ENCODE results near the gene TRPM5.

TRPM5 gene

DNA sequence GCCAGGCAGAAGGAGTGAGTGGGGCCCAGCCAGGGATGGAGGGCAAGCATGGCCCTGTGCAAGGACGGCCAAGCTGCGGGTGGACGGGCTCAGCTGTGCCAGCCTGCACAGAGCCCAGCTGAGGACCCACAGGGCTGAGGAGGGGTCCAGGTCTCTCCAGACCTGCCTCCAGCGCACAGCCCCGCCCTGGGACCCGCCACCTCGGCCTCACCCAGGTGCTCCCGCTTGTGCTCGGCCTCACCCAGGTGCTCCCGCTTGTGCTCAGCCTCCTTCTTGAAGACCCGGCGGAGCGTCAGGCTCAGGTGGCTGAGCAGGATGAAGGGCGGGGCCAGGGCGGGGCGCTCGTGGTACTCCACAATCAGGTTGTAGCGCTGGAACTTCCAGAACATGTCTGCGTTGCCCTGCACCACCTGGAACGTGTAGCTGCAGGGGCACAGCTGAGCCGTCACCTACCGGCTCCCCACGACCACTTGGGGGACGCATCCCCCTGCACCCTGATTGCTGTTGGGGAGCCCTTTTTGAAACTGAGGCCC is 37.4 kb downstream of the TRPM5 start:
- no peaks in the 10 kb centered on the region for H3F3A ChIP-seq (ENCODE audit: insufficient read depth)
- no peaks in the 10 kb centered on the region for H3K9me2 ChIP-seq (replicated peaks; ENCODE audit: insufficient read depth, low read length)
- H3K9ac ChIP-seq (ENCODE audit: low read length), result no peak overlapping the region
- no peaks in the 10 kb centered on the region; the same call in 1 of the 2 replicates for H3K79me2 ChIP-seq (ENCODE audit: insufficient read depth, low read length)
- H3K27me3 ChIP-seq (ENCODE audit: low read length), result no peaks in the 10 kb centered on the region
- no peak for TF ChIP-seq CTCF (IDR thresholded peaks at IDR 0.05; ENCODE audit: insufficient read depth, low read length, poor library complexity, severe bottlenecking)
- TF ChIP-seq EZH2phosphoT487 (conservative IDR thresholded peaks at IDR 0.05; ENCODE audit: low read length), result no peak
- H4K20me1 ChIP-seq (ENCODE audit: low read depth, low read length), result no peaks in the 10 kb centered on the region
- no peak overlapping the region for H3K27ac ChIP-seq (ENCODE audit: low read depth, low read length)
- no peak overlapping the region for H2AFZ ChIP-seq (ENCODE audit: low read depth, low read length, severe bottlenecking)
- no peaks in the 10 kb centered on the region for H3K36me3 ChIP-seq (ENCODE audit: low read length)
- no peak overlapping the region for H3K4me2 ChIP-seq (ENCODE audit: low read depth, low read length, poor library complexity, severe bottlenecking)
- H3K9me3 ChIP-seq (ENCODE audit: insufficient read depth, low read length), result no peaks in the 10 kb centered on the region
- H3K4me3 ChIP-seq (ENCODE audit: insufficient read depth, low read length, poor library complexity, severe bottlenecking), result no peak overlapping the region

GRCh38 chr11:2406451-2406850 is 37.9 kb downstream of the TRPM5 start:
- H3K27ac ChIP-seq (ENCODE audit: low read depth, low read length), result no peak overlapping the region
- H2AFZ ChIP-seq (ENCODE audit: low read depth, low read length, severe bottlenecking), result no peak overlapping the region
- H4K20me1 ChIP-seq (ENCODE audit: low read depth, low read length), result no peaks in the 10 kb centered on the region
- H3K27me3 ChIP-seq (ENCODE audit: low read length), result no peaks in the 10 kb centered on the region
- no peak for TF ChIP-seq EZH2phosphoT487 (conservative IDR thresholded peaks at IDR 0.05; ENCODE audit: low read length)
- no peak for TF ChIP-seq CTCF (IDR thresholded peaks at IDR 0.05; ENCODE audit: insufficient read depth, low read length, poor library complexity, severe bottlenecking)
- no peaks in the 10 kb centered on the region for H3K36me3 ChIP-seq (ENCODE audit: low read length)
- H3K9me2 ChIP-seq (replicated peaks; ENCODE audit: insufficient read depth, low read length), result no peaks in the 10 kb centered on the region
- H3K4me2 ChIP-seq (ENCODE audit: low read depth, low read length, poor library complexity, severe bottlenecking), result no peak overlapping the region
- H3K9ac ChIP-seq (ENCODE audit: low read length), result no peak overlapping the region
- no peak overlapping the region for H3K4me3 ChIP-seq (ENCODE audit: insufficient read depth, low read length, poor library complexity, severe bottlenecking)
- no peaks in the 10 kb centered on the region for H3K9me3 ChIP-seq (ENCODE audit: insufficient read depth, low read length)
- H3K79me2 ChIP-seq (ENCODE audit: insufficient read depth, low read length), result peaks cover 4% of the 10 kb centered on the region
- H3F3A ChIP-seq (ENCODE audit: insufficient read depth), result no peaks in the 10 kb centered on the region

- H4K20me1 ChIP-seq (ENCODE audit: low read depth, low read length), result no peaks in the 10 kb centered on the region
- H3F3A ChIP-seq (ENCODE audit: insufficient read depth), result 0 out of 2 replicates have a peak, but pooled peaks cover under 1% of the 10 kb centered on the region
- H3K79me2 ChIP-seq (ENCODE audit: insufficient read depth, low read length), result peaks cover 11% of the 10 kb centered on the region
- no peak overlapping the region for H3K4me2 ChIP-seq (ENCODE audit: low read depth, low read length, poor library complexity, severe bottlenecking)
- H3K9me2 ChIP-seq (replicated peaks; ENCODE audit: insufficient read depth, low read length), result no peaks in the 10 kb centered on the region
- no peaks in the 10 kb centered on the region for H3K27me3 ChIP-seq (ENCODE audit: low read length)
- no peaks in the 10 kb centered on the region for H3K36me3 ChIP-seq (ENCODE audit: low read length)
- no peak overlapping the region for H2AFZ ChIP-seq (ENCODE audit: low read depth, low read length, severe bottlenecking)
- TF ChIP-seq EZH2phosphoT487 (conservative IDR thresholded peaks at IDR 0.05; ENCODE audit: low read length) (no peak), CTCF (IDR thresholded peaks at IDR 0.05; ENCODE audit: insufficient read depth, low read length, poor library complexity, severe bottlenecking) (no peak)
- H3K27ac ChIP-seq (ENCODE audit: low read depth, low read length), result no peak overlapping the region
- no peak overlapping the region for H3K4me3 ChIP-seq (ENCODE audit: insufficient read depth, low read length, poor library complexity, severe bottlenecking)
- no peak overlapping the region for H3K9ac ChIP-seq (ENCODE audit: low read length)
- no peaks in the 10 kb centered on the region for H3K9me3 ChIP-seq (ENCODE audit: insufficient read depth, low read length)
Observed at GRCh38 chr11:2404735-2405196, 39.5 kb downstream of the TRPM5 start.

Measured in SU-DHL-6 (cell line).